Astrocyte (in vitro differentiated cells and primary cell): Measurements from ENCODE around the gene LRRC7.

Experiments
- CTCF ChIP-seq: IDR thresholded peaks from 2 replicates; pipeline ENCODE4 v1.5.1; 2011; ENCODE audit warnings: low read depth, mild to moderate bottlenecking, inconsistent platforms, low read length, moderate library complexity; ENCODE audit not compliant: insufficient read depth
- EZH2 ChIP-seq: IDR thresholded peaks from 2 replicates; pipeline ENCODE4 v1.6.1; 2012; ENCODE audit warnings: mild to moderate bottlenecking, low read length, inconsistent platforms; ENCODE audit not compliant: insufficient read depth

GRCh38 chr1:69791311-69791710 is 223.6 kb downstream of the LRRC7 start:
- TF ChIP-seq CTCF (no peak), EZH2 (no peak)
